ENCODE measurements around the gene BMP15. TPM values are rescaled to one million over a fixed set of nuclear protein-coding genes. Genes with fewer than 3 reads are reported as not detected.

The BMP15 gene
- total RNA-seq, 1 donor from 2014 or later = not detected

DNA sequence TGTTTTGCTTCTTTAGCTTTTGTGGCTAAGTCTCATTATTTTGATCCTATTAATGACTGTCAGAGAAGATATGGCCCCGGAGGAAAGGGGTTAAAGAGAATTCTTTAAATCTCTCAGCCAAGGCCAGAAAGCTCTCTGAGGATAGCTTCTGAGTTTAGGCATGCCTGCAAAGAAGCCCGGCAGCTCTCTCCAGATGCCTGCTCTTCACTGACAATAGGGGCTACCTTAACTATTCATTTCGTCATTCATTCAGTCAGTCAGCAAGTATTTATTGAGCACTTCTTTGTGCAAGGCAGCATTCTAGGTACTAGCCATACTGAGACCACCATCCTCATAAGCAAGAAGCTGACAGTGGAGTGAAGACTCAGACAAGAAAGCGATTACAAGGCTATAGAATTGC, 34.0 kb upstream of the BMP15 start:
- H3K4me1 Mint-ChIP-seq (ENCODE audit: low read depth, unreplicated experiment) = peaks cover 6% of the 10 kb centered on the region
- H3K27ac Mint-ChIP-seq (ENCODE audit: unreplicated experiment) = no peak overlapping the region
- no peak overlapping the region for H3K4me3 Mint-ChIP-seq (ENCODE audit: unreplicated experiment)
- no peaks in the 10 kb centered on the region for H3K9me3 Mint-ChIP-seq (ENCODE audit: unreplicated experiment)
- H3K27me3 Mint-ChIP-seq (ENCODE audit: unreplicated experiment) = no peaks in the 10 kb centered on the region
- TF ChIP-seq, protein P1, sequence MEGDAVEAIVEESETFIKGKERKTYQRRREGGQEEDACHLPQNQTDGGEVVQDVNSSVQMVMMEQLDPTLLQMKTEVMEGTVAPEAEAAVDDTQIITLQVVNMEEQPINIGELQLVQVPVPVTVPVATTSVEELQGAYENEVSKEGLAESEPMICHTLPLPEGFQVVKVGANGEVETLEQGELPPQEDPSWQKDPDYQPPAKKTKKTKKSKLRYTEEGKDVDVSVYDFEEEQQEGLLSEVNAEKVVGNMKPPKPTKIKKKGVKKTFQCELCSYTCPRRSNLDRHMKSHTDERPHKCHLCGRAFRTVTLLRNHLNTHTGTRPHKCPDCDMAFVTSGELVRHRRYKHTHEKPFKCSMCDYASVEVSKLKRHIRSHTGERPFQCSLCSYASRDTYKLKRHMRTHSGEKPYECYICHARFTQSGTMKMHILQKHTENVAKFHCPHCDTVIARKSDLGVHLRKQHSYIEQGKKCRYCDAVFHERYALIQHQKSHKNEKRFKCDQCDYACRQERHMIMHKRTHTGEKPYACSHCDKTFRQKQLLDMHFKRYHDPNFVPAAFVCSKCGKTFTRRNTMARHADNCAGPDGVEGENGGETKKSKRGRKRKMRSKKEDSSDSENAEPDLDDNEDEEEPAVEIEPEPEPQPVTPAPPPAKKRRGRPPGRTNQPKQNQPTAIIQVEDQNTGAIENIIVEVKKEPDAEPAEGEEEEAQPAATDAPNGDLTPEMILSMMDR (IDR thresholded peaks at IDR 0.05; ENCODE audit: partially characterized antibody, unreplicated experiment) = no peak
- no peak for DNase-seq
- H3K36me3 Mint-ChIP-seq (ENCODE audit: unreplicated experiment) = no peaks in the 10 kb centered on the region

DNA sequence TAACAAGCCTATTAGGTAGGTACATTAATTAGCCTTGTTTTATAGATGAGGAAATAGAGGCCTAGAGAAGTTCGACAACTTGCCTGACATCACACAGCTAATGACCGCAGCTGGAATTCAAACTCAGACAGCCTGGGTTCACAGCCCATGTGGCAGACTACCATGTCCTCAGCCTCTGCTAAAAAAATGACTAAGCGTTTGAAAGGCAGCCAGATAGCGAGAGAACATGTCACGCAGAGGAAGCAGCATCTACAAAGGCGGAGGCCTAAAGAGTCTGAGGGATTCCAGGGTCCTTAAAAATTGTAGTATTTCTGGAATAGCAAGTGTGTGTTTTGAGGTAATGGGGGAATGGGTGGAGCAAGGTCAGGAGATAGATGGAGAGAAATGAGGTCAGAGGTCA, 33.2 kb upstream of the BMP15 start:
- Mint-ChIP-seq H3K27me3 (ENCODE audit: unreplicated experiment) (no peaks in the 10 kb centered on the region), H3K4me1 (ENCODE audit: low read depth, unreplicated experiment) (peaks cover 3% of the 10 kb centered on the region), H3K36me3 (ENCODE audit: unreplicated experiment) (no peaks in the 10 kb centered on the region), H3K4me3 (ENCODE audit: unreplicated experiment) (no peak overlapping the region), H3K9me3 (ENCODE audit: unreplicated experiment) (no peaks in the 10 kb centered on the region), H3K27ac (ENCODE audit: unreplicated experiment) (no peak overlapping the region)
- DNase-seq = no peak
- TF ChIP-seq, protein P1 (IDR thresholded peaks at IDR 0.05; ENCODE audit: partially characterized antibody, unreplicated experiment) = no peak

DNA sequence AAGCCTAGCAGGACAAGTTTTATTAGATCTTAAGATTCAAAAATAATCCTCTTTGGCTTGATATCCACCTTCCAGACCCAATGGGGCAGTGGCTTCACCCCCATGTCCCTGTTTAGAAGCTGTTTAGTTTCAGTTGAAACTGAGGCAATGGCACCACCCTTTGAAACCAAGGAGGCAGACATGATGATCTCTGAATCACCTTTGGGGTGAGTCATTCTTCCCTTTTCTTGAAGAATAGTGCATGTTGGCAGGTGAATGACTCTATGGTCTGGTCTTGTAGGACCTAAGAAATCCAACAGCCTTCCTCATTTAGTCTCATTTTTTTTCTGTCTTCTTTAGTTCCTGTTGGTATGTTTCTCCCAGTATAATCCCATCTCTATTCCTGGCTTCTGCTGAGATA, 29.5 kb upstream of the BMP15 start:
- DNase-seq = no peak
- Mint-ChIP-seq H3K36me3 (ENCODE audit: unreplicated experiment) (no peaks in the 10 kb centered on the region), H3K27ac (ENCODE audit: unreplicated experiment) (no peak overlapping the region), H3K9me3 (ENCODE audit: unreplicated experiment) (no peaks in the 10 kb centered on the region), H3K4me3 (ENCODE audit: unreplicated experiment) (no peak overlapping the region), H3K27me3 (ENCODE audit: unreplicated experiment) (peaks cover 2% of the 10 kb centered on the region), H3K4me1 (ENCODE audit: low read depth, unreplicated experiment) (no peaks in the 10 kb centered on the region)
- TF ChIP-seq, protein P1 (IDR thresholded peaks at IDR 0.05; ENCODE audit: partially characterized antibody, unreplicated experiment) = no peak

DNA sequence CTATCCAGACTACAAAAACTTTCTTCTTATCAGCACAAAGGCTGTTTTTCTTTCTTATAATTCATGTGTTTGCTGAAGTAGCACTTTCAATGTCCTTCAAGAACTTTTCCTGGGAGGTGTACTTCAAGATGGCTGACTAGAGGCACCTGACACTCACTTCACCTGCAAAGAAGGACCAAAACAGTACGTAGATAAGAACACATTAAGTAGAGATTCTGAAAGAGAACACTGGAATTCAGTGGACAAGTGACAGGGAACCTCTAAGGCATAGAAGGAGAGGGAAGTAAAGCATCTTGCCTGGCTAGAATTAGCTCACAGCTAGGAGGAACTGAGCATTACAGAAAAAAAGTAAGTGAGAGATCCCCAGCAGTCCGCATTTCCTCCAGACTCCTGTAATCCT, 21.7 kb upstream of the BMP15 start:
- Mint-ChIP-seq H3K27me3 (ENCODE audit: unreplicated experiment) (no peaks in the 10 kb centered on the region), H3K27ac (ENCODE audit: unreplicated experiment) (no peak overlapping the region), H3K4me3 (ENCODE audit: unreplicated experiment) (no peak overlapping the region), H3K4me1 (ENCODE audit: low read depth, unreplicated experiment) (no peaks in the 10 kb centered on the region), H3K36me3 (ENCODE audit: unreplicated experiment) (no peaks in the 10 kb centered on the region), H3K9me3 (ENCODE audit: unreplicated experiment) (no peaks in the 10 kb centered on the region)
- no peak for DNase-seq
- TF ChIP-seq, protein P1 (IDR thresholded peaks at IDR 0.05; ENCODE audit: partially characterized antibody, unreplicated experiment) = no peak

DNA sequence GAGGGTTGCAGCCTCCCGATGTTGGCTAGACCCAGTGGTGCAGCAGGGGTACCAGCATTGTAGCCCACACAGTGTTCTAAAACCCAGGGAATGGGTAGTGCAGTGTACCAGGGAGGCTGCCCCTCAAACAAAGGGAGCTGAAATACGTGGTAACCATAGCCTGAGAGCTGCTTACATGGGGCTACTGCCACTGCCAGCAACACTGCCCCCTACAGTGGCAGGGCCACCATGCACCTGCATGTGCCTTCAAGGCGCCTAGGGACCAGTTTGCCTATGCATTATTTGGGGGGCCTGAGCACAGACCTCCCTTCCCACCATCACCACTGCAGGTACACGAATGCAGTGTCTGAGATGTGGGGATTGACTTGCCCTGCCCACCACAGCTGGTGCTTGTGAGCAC, 21.0 kb upstream of the BMP15 start:
- H3K36me3 Mint-ChIP-seq (ENCODE audit: unreplicated experiment) = no peaks in the 10 kb centered on the region
- no peaks in the 10 kb centered on the region for H3K27me3 Mint-ChIP-seq (ENCODE audit: unreplicated experiment)
- no peaks in the 10 kb centered on the region for H3K9me3 Mint-ChIP-seq (ENCODE audit: unreplicated experiment)
- H3K4me3 Mint-ChIP-seq (ENCODE audit: unreplicated experiment) = no peak overlapping the region
- H3K27ac Mint-ChIP-seq (ENCODE audit: unreplicated experiment) = no peak overlapping the region
- no peaks in the 10 kb centered on the region for H3K4me1 Mint-ChIP-seq (ENCODE audit: low read depth, unreplicated experiment)
- TF ChIP-seq, protein P1 (IDR thresholded peaks at IDR 0.05; ENCODE audit: partially characterized antibody, unreplicated experiment) = no peak
- DNase-seq = no peak

Data from glutamatergic neuron (in vitro differentiated cells).